GM10847 (cell line): ENCODE data around the gene ARHGDIB.

Experiments
- POLR2A ChIP-seq: IDR thresholded peaks from 2 replicates; pipeline ENCODE4 v1.6.1; 2011; ENCODE audit not compliant: insufficient read length; ENCODE audit errors: extremely low read depth

Gene ARHGDIB

GRCh38 chr12:14931359-14931758 lies 30.0 kb downstream of the ARHGDIB start:
- TF ChIP-seq POLR2A = no peak

- no peak for TF ChIP-seq POLR2A
Measured at GRCh38 chr12:14930299-14930698, 31.1 kb downstream of the ARHGDIB start.

- TF ChIP-seq POLR2A = no peak
Measured at GRCh38 chr12:14928931-14929330, 32.5 kb downstream of the ARHGDIB start.

- TF ChIP-seq POLR2A = no peak
Measured at GRCh38 chr12:14927267-14927666, 34.1 kb downstream of the ARHGDIB start.

GRCh38 chr12:14924541-14924940 lies 36.9 kb downstream of the ARHGDIB start:
- TF ChIP-seq POLR2A = no peak

- TF ChIP-seq POLR2A = no peak
Measured at GRCh38 chr12:14923944-14924343, 37.5 kb downstream of the ARHGDIB start.

GRCh38 chr12:14921218-14921617 lies 40.2 kb downstream of the ARHGDIB start:
- no peak for TF ChIP-seq POLR2A

GRCh38 chr12:14920475-14921126 lies 40.8 kb downstream of the ARHGDIB start:
- TF ChIP-seq POLR2A = no peak

GRCh38 chr12:14919455-14919854 lies 41.9 kb downstream of the ARHGDIB start:
- TF ChIP-seq POLR2A = no peak

- TF ChIP-seq POLR2A = no peak
Measured at GRCh38 chr12:14915736-14916135, 45.7 kb downstream of the ARHGDIB start.

- no peak for TF ChIP-seq POLR2A
Measured at GRCh38 chr12:14913381-14913781, 48.0 kb downstream of the ARHGDIB start.

GRCh38 chr12:14911131-14911530 lies 50.3 kb downstream of the ARHGDIB start:
- no peak for TF ChIP-seq POLR2A

- TF ChIP-seq POLR2A = no peak
Measured at GRCh38 chr12:14910090-14910915, 51.1 kb downstream of the ARHGDIB start.

- no peak for TF ChIP-seq POLR2A
Measured at GRCh38 chr12:14907953-14908352, 53.4 kb downstream of the ARHGDIB start.

GRCh38 chr12:14906114-14906513 lies 55.3 kb downstream of the ARHGDIB start:
- no peak for TF ChIP-seq POLR2A

GRCh38 chr12:14905269-14906004 lies 56.0 kb downstream of the ARHGDIB start:
- TF ChIP-seq POLR2A = no peak
